T-helper 17 cell (primary cell): ENCODE measurements around the gene NPAS3. TPM values are rescaled to one million over a fixed set of nuclear protein-coding genes. Genes with fewer than 3 reads are reported as not detected.

ENCODE experiments used
- ATAC-seq: fragments of 150-1000 bp; cut with Tn5 transposase; 2 replicates; pipeline ENCODE4 v1.10.0; 2021; ENCODE audit warnings: mild to moderate bottlenecking, moderate library complexity
- DNase-seq, 3 donors: peaks; one replicate each; pipeline versions ENCODE4 v3.0.0 to v3.0.0-alpha.2; 2020 to 2021
- H3K9me3 ChIP-seq: one replicate; pipeline ENCODE4 v1.7.0; 2013; ENCODE audit warnings: low read length, mild to moderate bottlenecking; ENCODE audit not compliant: control insufficient read depth, poor library complexity, severe bottlenecking
- H3K27ac Mint-ChIP-seq: one replicate; pipeline ENCODE4 v1.8.0; 2022; ENCODE audit warnings: mild to moderate bottlenecking, moderate library complexity, mixed read lengths
- H3K27me3 Mint-ChIP-seq: one replicate; pipeline ENCODE4 v1.8.0; 2022; ENCODE audit warnings: mixed read lengths
- H3K36me3 Mint-ChIP-seq: one replicate; pipeline ENCODE4 v1.8.0; 2022; ENCODE audit warnings: low read depth, mixed read lengths
- H3K4me1 Mint-ChIP-seq: one replicate; pipeline ENCODE4 v1.8.0; 2022; ENCODE audit warnings: mild to moderate bottlenecking, mixed read lengths
- H3K4me3 Mint-ChIP-seq: one replicate; pipeline ENCODE4 v1.8.0; 2022; ENCODE audit warnings: mild to moderate bottlenecking, moderate library complexity, mixed read lengths
- total RNA-seq, 4 donors: library from RNA in 2 of 4; stranded (reverse) in 2 of 4; gene quantifications; one replicate each; pipeline ENCODE4 v1.2.3 and lab custom pipeline; 2022 to 2026

Gene NPAS3
- total RNA-seq, 2 donors from 2014 or later: not detected

GRCh38 chr14:33774161-33774560, 835.5 kb downstream of the NPAS3 start:
- ATAC-seq (no peak), DNase-seq (no peak)
- Mint-ChIP-seq H3K4me1 (peaks cover 2% of the 10 kb centered on the region), H3K36me3 (no peaks in the 10 kb centered on the region), H3K4me3 (no peak overlapping the region), H3K27ac (no peak overlapping the region), H3K27me3 (peaks cover 20% of the 10 kb centered on the region)
- no peaks in the 10 kb centered on the region for H3K9me3 ChIP-seq

DNA sequence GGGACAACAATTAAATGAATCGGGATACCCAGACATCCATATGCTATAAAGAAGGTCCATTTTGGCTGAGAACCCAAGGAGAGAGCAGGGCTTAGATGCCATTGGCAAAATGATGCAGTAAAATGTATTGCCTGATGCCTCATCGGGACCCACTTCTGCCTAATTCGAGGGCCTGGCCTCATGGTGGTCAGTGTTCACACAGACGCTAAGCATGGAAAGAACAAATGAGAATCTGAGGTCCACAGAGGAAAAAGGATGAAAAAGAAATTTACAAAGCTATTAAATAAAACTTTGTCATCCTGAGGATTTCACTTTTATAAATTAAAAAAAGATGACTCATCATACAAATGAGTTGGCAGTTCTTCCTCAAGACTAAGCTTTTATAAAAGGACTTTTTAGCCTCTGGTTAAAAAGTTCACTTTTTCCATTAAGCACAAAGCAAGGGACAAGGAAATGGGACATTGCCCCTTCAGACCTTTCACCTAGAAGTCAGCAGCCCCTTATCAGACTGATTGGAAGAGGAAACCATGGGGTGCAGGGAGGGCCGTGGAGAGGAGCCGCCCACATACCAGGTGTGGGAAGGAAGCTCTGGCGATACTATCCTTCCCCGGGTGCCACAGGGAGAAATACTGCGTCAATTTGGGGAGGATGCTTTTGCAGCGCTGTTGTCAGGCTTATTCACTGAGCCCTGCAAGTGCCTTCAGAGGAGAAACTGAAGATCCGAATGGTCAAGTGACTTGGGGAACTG, 836.2 kb downstream of the NPAS3 start:
- no peaks in the 10 kb centered on the region for H3K36me3 Mint-ChIP-seq
- no peak overlapping the region for H3K4me3 Mint-ChIP-seq
- H3K27ac Mint-ChIP-seq: no peak overlapping the region
- ATAC-seq: no peak
- no peaks in the 10 kb centered on the region for H3K9me3 ChIP-seq
- peaks cover 23% of the 10 kb centered on the region for H3K27me3 Mint-ChIP-seq
- H3K4me1 Mint-ChIP-seq: peaks cover 2% of the 10 kb centered on the region
- no peak for DNase-seq

- DNase-seq (no peak), ATAC-seq (no peak)
- Mint-ChIP-seq H3K27ac (no peak overlapping the region), H3K36me3 (no peaks in the 10 kb centered on the region), H3K4me1 (peaks cover 2% of the 10 kb centered on the region), H3K4me3 (no peak overlapping the region), H3K27me3 (peaks cover 26% of the 10 kb centered on the region)
- no peaks in the 10 kb centered on the region for H3K9me3 ChIP-seq
These were observed 838.2 kb downstream of the NPAS3 start for GRCh38 chr14:33776871-33777270.

DNA sequence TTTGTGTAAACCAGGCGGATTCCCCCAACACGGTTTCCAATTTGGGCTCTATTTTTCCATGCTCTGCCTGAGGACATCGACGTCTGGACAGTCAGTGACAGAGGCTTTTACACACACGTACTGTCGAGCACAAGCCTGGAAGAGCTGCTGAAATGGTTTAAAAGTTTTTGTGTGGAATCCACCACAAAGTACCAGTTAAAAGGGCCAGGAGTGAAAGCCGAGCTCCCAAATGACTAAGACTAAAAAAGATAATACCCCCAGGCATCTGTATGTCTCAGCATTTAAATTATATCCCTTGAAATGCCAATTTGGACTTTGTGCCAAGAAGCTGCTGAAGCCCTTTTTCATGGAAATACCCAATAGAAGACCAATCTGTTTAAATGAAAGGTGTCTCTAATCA, 839.0 kb downstream of the NPAS3 start:
- Mint-ChIP-seq H3K27ac (no peak overlapping the region), H3K27me3 (peaks cover 30% of the 10 kb centered on the region), H3K4me1 (peaks cover 2% of the 10 kb centered on the region), H3K4me3 (no peak overlapping the region), H3K36me3 (no peaks in the 10 kb centered on the region)
- H3K9me3 ChIP-seq: no peaks in the 10 kb centered on the region
- ATAC-seq: no peak
- no peak for DNase-seq

DNA sequence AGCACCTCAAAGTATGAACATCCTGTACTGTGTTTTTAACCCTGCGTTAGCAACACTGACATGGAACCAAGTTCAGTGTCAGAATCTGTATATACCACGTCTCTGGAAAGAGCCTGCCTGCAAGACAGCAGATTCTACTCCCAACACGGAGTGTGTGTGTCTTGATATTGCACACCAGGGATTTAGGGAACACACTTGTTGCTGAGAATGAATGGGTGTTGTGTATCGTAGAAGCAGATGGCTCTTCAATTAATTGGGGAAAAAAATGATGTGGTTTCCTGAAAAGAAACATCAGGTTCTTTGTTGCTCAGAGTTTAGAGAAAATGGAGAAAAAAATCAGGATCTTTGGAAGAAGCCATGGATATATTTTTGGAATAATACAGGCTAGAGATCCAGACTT, 841.4 kb downstream of the NPAS3 start:
- Mint-ChIP-seq H3K27me3 (peaks cover 36% of the 10 kb centered on the region), H3K4me3 (no peak overlapping the region), H3K36me3 (no peaks in the 10 kb centered on the region), H3K27ac (no peak overlapping the region), H3K4me1 (peaks cover 3% of the 10 kb centered on the region)
- DNase-seq: no peak
- H3K9me3 ChIP-seq: no peaks in the 10 kb centered on the region
- ATAC-seq: no peak

DNA sequence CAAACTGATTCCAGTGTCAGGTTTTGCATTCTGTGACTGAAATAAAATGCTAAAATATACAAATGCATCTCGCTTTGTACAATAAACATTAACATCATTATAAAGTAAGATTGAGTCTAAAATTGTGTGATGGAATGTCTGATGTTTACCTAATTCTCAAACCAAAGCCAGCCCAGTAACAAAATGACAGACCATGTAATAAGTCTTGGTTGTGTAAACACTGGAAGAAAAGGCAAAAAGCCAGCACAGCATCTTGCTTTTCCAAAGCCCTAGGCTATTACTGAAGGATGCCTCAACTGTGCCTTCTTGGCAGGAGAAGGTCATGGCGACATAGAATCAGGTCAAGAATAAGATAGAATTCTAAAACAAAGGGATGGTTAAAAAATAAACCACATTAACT, 842.6 kb downstream of the NPAS3 start:
- no peak overlapping the region for H3K4me3 Mint-ChIP-seq
- no peak overlapping the region for H3K27ac Mint-ChIP-seq
- no peak for ATAC-seq
- DNase-seq: no peak
- peaks cover 36% of the 10 kb centered on the region for H3K27me3 Mint-ChIP-seq
- peaks cover 2% of the 10 kb centered on the region for H3K4me1 Mint-ChIP-seq
- no peaks in the 10 kb centered on the region for H3K9me3 ChIP-seq
- no peaks in the 10 kb centered on the region for H3K36me3 Mint-ChIP-seq

GRCh38 chr14:33782923-33783322, 844.2 kb downstream of the NPAS3 start:
- peaks cover 36% of the 10 kb centered on the region for H3K27me3 Mint-ChIP-seq
- ATAC-seq: no peak
- no peak overlapping the region for H3K27ac Mint-ChIP-seq
- no peaks in the 10 kb centered on the region for H3K9me3 ChIP-seq
- H3K4me3 Mint-ChIP-seq: no peak overlapping the region
- no peaks in the 10 kb centered on the region for H3K36me3 Mint-ChIP-seq
- H3K4me1 Mint-ChIP-seq: peaks cover 2% of the 10 kb centered on the region
- no peak for DNase-seq

GRCh38 chr14:33786091-33786825, 847.6 kb downstream of the NPAS3 start:
- no peak overlapping the region for H3K4me3 Mint-ChIP-seq
- H3K36me3 Mint-ChIP-seq: no peaks in the 10 kb centered on the region
- no peak overlapping the region for H3K27ac Mint-ChIP-seq
- H3K9me3 ChIP-seq: no peaks in the 10 kb centered on the region
- H3K27me3 Mint-ChIP-seq: peaks cover 34% of the 10 kb centered on the region
- H3K4me1 Mint-ChIP-seq: peaks cover 4% of the 10 kb centered on the region
- DNase-seq (no peak), ATAC-seq (no peak)

GRCh38 chr14:33788161-33788560, 849.5 kb downstream of the NPAS3 start:
- Mint-ChIP-seq H3K27ac (no peak overlapping the region), H3K4me1 (peaks cover 16% of the 10 kb centered on the region)
- ATAC-seq: no peak

GRCh38 chr14:33790996-33791395, 852.3 kb downstream of the NPAS3 start:
- Mint-ChIP-seq H3K27me3 (peaks cover 54% of the 10 kb centered on the region), H3K36me3 (peaks cover 5% of the 10 kb centered on the region), H3K4me3 (no peak overlapping the region), H3K27ac (no peak overlapping the region), H3K4me1 (peaks cover 16% of the 10 kb centered on the region)
- no peak for DNase-seq
- ATAC-seq: no peak
- H3K9me3 ChIP-seq: no peaks in the 10 kb centered on the region

More at GRCh38 chr14:33788161-33788560, 849.5 kb downstream of the NPAS3 start:
- H3K9me3 ChIP-seq: no peaks in the 10 kb centered on the region
- peaks cover 42% of the 10 kb centered on the region for H3K27me3 Mint-ChIP-seq
- no peak for DNase-seq
- H3K4me3 Mint-ChIP-seq: no peak overlapping the region
- peaks cover 2% of the 10 kb centered on the region for H3K36me3 Mint-ChIP-seq

DNA sequence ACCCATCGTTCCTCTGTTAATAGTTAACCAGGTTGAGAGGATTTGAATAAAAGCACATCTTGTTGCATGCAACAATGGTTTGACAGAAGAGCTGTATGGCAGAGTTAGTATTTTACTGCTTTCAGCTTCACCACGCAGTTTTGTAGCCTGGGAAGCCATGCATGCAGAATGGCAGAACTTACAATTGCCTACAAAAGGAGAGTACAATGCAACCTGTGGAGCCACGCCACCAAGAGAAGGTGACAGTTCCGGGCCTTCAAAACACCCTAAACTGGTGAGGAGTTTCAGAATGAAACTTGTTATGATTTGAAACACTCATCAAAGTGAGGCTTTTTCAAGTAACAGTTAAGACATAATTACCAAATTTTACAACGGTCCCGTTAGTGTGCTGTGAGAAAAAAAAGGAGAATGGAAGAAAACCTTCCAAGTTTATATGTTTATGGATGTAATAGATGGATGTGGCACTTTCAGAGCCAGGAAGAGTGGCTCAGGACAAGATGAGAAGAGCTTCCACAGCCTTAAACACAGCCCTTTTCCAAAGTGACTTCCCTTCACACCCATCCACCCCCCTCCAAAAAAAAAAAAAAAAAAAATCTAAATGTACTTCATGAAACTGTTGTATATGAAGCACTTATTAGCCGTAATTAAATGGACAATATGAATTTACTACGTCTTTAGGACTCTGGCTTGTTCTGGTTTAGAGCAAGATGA, 853.5 kb downstream of the NPAS3 start:
- peak overlapping the region; percentile 68 for H3K4me3 Mint-ChIP-seq
- ATAC-seq (no peak), DNase-seq (no peak)
- H3K36me3 Mint-ChIP-seq: peaks cover 5% of the 10 kb centered on the region
- peaks cover 60% of the 10 kb centered on the region for H3K27me3 Mint-ChIP-seq
- H3K27ac Mint-ChIP-seq: peak overlapping the region; percentile 19
- H3K9me3 ChIP-seq: no peaks in the 10 kb centered on the region
- peaks cover 16% of the 10 kb centered on the region for H3K4me1 Mint-ChIP-seq

GRCh38 chr14:33792720-33793368, 854.2 kb downstream of the NPAS3 start:
- ATAC-seq (peak; percentile 67), DNase-seq (peak; percentile 35 to 60 (median 47))
- peaks cover 5% of the 10 kb centered on the region for H3K36me3 Mint-ChIP-seq
- peak overlapping the region; percentile 19 for H3K27ac Mint-ChIP-seq
- peaks cover 65% of the 10 kb centered on the region for H3K27me3 Mint-ChIP-seq
- peak overlapping the region; percentile 68 for H3K4me3 Mint-ChIP-seq
- H3K9me3 ChIP-seq: no peaks in the 10 kb centered on the region
- peaks cover 16% of the 10 kb centered on the region for H3K4me1 Mint-ChIP-seq
